Lung (tissue), 12 donors: Measurements from ENCODE around the gene FTCD. TPM values are rescaled to one million over a fixed set of nuclear protein-coding genes. Genes with fewer than 3 reads are reported as not detected.

Experiments used
- ATAC-seq: fragments of 200-7000 bp; cut with Tn5 transposase; one replicate; pipeline ENCODE4 v1.9.1; 2020; ENCODE audit warnings: moderate number of reproducible peaks; ENCODE audit not compliant: insufficient read depth, low FRiP score
- DNase-seq, 3 donors: peaks; one replicate each; pipeline ENCODE4 v3.0.0-alpha.2; 2013 to 2017
- H3K27ac ChIP-seq, 2 donors: one replicate each; pipeline ENCODE4 v1.5.1; 2013; ENCODE audit warnings: mild to moderate bottlenecking in 2 of 2, moderate library complexity in 2 of 2, control low read depth in 1 of 2, inconsistent platforms in 1 of 2, low read depth in 1 of 2, low read length in 1 of 2
- H3K27me3 ChIP-seq, 3 donors: one replicate each; pipeline ENCODE4 v1.5.1; 2013; ENCODE audit warnings: low read length in 2 of 3; ENCODE audit not compliant: control insufficient read depth in 3 of 3, insufficient read depth in 3 of 3
- H3K36me3 ChIP-seq, 4 donors: one replicate each; pipeline ENCODE4 v1.5.1; 2013; ENCODE audit warnings: low read length in 4 of 4, mild to moderate bottlenecking in 1 of 4, moderate library complexity in 1 of 4; ENCODE audit not compliant: control insufficient read depth in 4 of 4, insufficient read depth in 4 of 4
- H3K4me1 ChIP-seq, 5 donors: one replicate each; pipeline ENCODE4 v1.5.1; 2013; ENCODE audit warnings: low read length in 5 of 5, mild to moderate bottlenecking in 2 of 5, moderate library complexity in 1 of 5; ENCODE audit not compliant: control insufficient read depth in 5 of 5, insufficient read depth in 5 of 5
- H3K4me3 ChIP-seq: one replicate; pipeline ENCODE4 v1.5.1; 2013; ENCODE audit warnings: mild to moderate bottlenecking, control low read depth, moderate library complexity
- H3K9ac ChIP-seq, 2 donors: one replicate each; pipeline ENCODE4 v1.5.1; 2013; ENCODE audit warnings: low read length in 2 of 2, control low read depth in 1 of 2; ENCODE audit not compliant: insufficient read depth in 1 of 2
- H3K9me3 ChIP-seq, 4 donors: one replicate each; pipeline ENCODE4 v1.5.1; 2013; ENCODE audit warnings: low read length in 3 of 4, mild to moderate bottlenecking in 1 of 4, moderate library complexity in 1 of 4; ENCODE audit not compliant: control insufficient read depth in 4 of 4, insufficient read depth in 3 of 4
- WGBS, 2 donors: extraction: QIAGEN DNeasy Blood & Tissue Kit; methylation state at CpG; one replicate each; pipeline ENCODE4 v1.1.7; 2013; 5-methylcytosine and 5-hydroxymethylcytosine counted together
- polyA plus RNA-seq, 2 donors: library from polyadenylated mRNA; stranded (reverse); fragments of 200-250 nt; gene quantifications; one replicate each; pipeline ENCODE4 v1.2.1, GENCODE V29; 2013
- total RNA-seq, 2 donors: library from RNA; depleted of rRNA in 1 of 2; stranded (reverse); fragments of >200 nt in 1 of 2; gene quantifications; one replicate each; pipeline ENCODE4 v1.2.1, GENCODE V29; 2014 to 2021
- TF ChIP-seq, protein P1 (sequence below): IDR thresholded peaks from 2 replicates; pipeline ENCODE4 v1.5.1; 2012; ENCODE audit warnings: mild to moderate bottlenecking; ENCODE audit errors: control extremely low read depth, extremely low read depth
- donor health status: control.
- donor health status: control.
- donor health status: Bipolar disorder and iron deficiency.
- donor health status: healthy.
- donor health status: DM: yes; HTN: yes; CAD: no.

FTCD gene
- total and polyA plus RNA-seq, 4 donors, result 0.03 to 0.43 (median 0.20) TPM

DNA sequence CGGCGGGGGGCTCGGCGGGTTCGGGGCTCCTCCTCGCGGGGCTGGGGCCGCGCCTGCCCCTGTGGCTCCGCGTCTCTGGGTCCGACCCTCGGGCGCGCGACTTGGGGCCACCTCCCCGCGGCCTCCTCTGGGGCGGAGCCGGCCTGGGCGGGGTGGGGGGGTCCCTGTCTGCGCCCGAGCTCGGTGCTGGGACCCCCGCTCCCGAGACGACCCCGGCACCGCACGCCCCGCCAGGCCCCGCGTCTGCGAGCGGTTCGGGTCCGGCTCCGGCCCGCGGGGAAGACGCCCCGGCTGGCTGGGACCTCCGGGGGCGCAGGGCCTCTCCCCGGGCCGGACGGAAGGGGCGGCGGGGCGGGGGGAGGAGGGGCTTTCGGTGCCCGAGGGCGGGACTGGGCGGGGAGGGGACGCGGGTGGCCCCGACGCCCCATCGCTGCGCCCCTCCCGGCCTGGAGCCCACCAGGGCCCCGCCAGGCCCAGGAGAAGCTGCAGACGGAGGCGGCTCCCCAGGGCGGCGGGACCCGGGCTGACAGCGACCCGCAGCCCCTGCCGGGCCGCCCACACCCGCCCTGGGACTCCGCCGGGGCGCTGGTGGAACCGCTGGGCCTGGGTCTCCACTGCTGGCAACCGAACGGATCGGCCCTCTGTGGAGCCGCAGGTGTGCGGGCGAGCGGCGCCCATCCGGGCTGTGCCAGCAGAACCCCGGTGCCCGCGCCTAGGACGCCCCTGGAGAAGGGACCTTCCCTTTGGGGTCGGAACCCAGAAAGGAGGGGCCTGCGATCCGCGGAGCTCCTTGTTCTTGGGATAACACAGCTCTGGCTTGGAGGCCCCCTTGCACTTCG lies 56.9 kb downstream of the FTCD start:
- Histone ChIP-seq H3K4me3 (peak overlapping the region; percentile 59), H3K36me3 (peaks cover 0 to 3% (median 2%) of the 10 kb centered on the region in 4 donors), H3K4me1 (peaks cover 0 to 7% (median 6%) of the 10 kb centered on the region in 5 donors), H3K27ac (peak overlapping the region; percentile 65 to 85), H3K9ac (no peak overlapping the region), H3K9me3 (peaks cover 0 to 8% (median 3%) of the 10 kb centered on the region in 4 donors), H3K27me3 (peaks cover 0 to 17% (median 3%) of the 10 kb centered on the region in 3 donors)
- TF ChIP-seq, protein P1, sequence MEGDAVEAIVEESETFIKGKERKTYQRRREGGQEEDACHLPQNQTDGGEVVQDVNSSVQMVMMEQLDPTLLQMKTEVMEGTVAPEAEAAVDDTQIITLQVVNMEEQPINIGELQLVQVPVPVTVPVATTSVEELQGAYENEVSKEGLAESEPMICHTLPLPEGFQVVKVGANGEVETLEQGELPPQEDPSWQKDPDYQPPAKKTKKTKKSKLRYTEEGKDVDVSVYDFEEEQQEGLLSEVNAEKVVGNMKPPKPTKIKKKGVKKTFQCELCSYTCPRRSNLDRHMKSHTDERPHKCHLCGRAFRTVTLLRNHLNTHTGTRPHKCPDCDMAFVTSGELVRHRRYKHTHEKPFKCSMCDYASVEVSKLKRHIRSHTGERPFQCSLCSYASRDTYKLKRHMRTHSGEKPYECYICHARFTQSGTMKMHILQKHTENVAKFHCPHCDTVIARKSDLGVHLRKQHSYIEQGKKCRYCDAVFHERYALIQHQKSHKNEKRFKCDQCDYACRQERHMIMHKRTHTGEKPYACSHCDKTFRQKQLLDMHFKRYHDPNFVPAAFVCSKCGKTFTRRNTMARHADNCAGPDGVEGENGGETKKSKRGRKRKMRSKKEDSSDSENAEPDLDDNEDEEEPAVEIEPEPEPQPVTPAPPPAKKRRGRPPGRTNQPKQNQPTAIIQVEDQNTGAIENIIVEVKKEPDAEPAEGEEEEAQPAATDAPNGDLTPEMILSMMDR, result no peak
- DNase-seq, result peak; percentile 48 to 52 (median 50)
- 2% methylated on average over 64 to 94 of the region's 94 CpGs for WGBS, 2 donors
- ATAC-seq, result peak; percentile 19

DNA sequence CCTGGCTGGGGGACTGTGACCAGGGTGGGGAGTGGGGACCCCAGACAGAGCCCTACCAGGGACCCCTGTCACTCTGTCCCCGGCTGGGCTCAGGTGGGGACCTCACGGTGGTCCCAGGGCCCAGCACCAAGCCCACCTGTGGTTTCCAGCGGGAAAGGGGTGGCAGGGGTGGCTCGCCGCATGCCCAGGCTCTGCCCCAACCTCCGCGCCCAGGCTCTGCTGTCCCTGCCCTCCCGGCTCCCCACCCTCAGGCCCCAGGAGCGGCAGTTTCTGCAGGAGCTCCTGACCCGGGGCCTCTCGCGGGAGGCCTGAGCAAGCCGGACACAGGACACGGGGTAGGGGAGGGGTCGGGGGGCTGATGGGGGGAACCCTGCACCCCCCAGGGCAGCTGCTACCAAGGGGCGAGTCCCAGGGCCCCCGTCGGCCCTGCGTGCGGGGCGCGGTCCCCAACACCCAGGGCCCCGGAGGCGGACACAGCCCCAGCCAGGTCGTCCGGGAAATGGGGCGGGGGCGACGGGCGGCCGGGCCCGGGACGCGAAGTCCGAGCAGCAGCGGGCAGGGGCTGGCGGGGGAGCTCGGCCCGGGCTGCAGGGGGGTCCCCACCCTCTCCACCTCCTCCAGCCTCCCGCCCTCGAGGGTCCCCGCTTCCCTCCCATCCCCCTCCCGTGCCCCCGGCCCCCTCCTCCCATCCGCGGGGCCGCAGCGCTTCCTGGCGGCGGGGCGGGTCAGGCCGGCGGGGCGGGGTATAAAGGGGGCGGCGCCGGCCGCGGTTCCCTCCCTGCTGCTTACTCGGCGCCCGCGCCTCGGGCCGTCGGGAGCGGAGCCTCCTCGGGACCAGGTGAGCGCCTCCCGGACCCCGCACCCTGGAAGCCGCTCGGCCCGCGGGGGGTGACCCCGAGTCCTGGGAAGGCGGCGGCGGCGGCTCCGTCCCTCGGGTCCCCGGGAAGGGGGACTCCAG lies 57.8 kb downstream of the FTCD start, which contains the start of gene COL6A2:
COL6A2 (plus strand) TSS at position 777 of the 958 bp plus-strand sequence.
- peaks cover 0 to 17% (median 3%) of the 10 kb centered on the region in 3 donors for H3K27me3 ChIP-seq
- WGBS, 2 donors, result 8 to 15% methylated on average over 46 to 83 of the region's 83 CpGs
- TF ChIP-seq, protein P1, result no peak

DNA sequence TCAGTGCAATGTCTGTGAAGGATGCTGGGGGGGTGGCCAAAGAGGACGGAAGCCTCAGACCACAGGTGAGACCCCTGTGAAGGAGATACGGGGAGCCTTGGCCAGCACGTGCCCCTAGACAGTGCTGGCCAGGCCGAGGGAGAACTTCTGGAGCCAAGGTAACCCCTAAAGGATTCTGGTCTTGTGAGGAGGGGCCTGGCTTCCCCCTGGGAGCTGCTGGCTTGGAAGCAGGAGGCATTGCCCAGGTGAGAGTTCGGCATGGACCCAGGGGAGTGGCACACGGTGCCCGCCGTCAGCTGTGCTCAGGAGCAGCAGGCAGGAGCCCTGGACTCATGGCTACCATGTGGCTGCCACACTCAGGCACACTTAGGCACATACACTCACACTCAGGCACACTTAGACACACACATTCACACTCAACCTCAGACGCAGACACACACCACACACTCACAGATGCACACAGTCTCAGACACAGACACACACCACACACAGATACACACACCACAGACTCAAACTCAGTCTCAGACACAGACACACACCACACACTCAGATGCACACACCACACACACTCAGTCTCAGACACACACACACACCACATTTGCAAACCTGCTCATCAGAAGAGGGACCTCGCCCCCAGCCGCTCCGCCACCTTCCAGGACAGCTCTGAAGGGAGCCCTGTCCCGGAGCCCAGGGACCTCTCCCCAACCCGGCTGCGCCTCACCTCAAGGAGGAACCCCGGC lies 58.6 kb downstream of the FTCD start:
- ATAC-seq, result no peak
- peak in 1 of 3 donors; percentile 25 for DNase-seq
- Histone ChIP-seq H3K36me3 (peaks cover 0 to 3% (median 2%) of the 10 kb centered on the region in 4 donors), H3K4me1 (peaks cover 0 to 21% (median 7%) of the 10 kb centered on the region in 5 donors), H3K27me3 (peaks cover 0 to 17% (median 3%) of the 10 kb centered on the region in 3 donors), H3K27ac (peak overlapping the region in 1 of 2 donors; percentile 49), H3K9me3 (peaks cover 0 to 6% (median 2%) of the 10 kb centered on the region in 4 donors), H3K9ac (peak overlapping the region in 1 of 2 donors; percentile 56), H3K4me3 (no peak overlapping the region)
- TF ChIP-seq, protein P1, result no peak
- WGBS, 2 donors, result 88 to 92% methylated on average over 16 of the region's 16 CpGs

More for the DNA sequence above, 57.8 kb downstream of the FTCD start, which contains the start of gene COL6A2:
- Histone ChIP-seq H3K4me1 (peaks cover 0 to 12% (median 7%) of the 10 kb centered on the region in 5 donors), H3K36me3 (peaks cover 0 to 3% (median 2%) of the 10 kb centered on the region in 4 donors), H3K9me3 (peaks cover 0 to 6% (median 2%) of the 10 kb centered on the region in 4 donors), H3K9ac (peak within 1 kb of the TSS in 1 of 2 donors; percentile 56), H3K4me3 (peak within 1 kb of the TSS; percentile 59), H3K27ac (peak within 1 kb of the TSS; percentile 65 to 85)
- ATAC-seq (peak; percentile 69), DNase-seq (peak; percentile 79 to 88 (median 83))
